Measurements from ENCODE around the gene DDX10. TPM values are rescaled to one million over a fixed set of nuclear protein-coding genes. Genes with fewer than 3 reads are reported as not detected.

Gene DDX10
- total RNA-seq, 4 donors from 2014 or later: 5.5 to 25.0 (median 17.5) TPM

DNA sequence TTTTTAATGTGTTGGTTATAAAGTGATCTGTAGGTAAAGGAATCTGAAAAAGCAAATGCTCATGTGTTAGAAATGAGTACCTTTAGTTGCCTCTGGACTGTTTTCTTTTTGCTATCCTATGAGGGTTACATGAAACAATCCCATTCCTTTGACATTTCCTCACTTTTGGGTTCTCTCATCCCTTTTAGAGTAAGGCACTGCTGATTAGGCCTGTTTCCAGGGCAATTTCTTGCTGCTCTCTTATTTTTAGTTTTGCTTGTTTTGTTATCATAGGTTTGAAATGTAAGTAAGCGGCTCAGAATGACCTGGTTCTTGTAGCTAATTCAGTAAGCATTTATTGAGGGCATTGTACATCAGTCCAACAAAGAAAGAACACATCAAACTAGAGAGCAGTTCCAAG lies 138.9 kb downstream of the DDX10 start:
- Histone ChIP-seq H3K4me1 (peaks cover 0 to 13% (median 0%) of the 10 kb centered on the region in 3 donors), H3K4me3 (no peak overlapping the region), H3K27ac (no peak overlapping the region), H3K9me3 (no peaks in the 10 kb centered on the region), H3K36me3 (no peaks in the 10 kb centered on the region), H3K27me3 (no peaks in the 10 kb centered on the region)
- DNase-seq: no peak
- WGBS, 2 donors: 50 to 60% methylated on average over 1 of the region's 1 CpG
- TF ChIP-seq POLR2A (IDR thresholded peaks at IDR 0.05): no peak
- TF ChIP-seq, protein P1, sequence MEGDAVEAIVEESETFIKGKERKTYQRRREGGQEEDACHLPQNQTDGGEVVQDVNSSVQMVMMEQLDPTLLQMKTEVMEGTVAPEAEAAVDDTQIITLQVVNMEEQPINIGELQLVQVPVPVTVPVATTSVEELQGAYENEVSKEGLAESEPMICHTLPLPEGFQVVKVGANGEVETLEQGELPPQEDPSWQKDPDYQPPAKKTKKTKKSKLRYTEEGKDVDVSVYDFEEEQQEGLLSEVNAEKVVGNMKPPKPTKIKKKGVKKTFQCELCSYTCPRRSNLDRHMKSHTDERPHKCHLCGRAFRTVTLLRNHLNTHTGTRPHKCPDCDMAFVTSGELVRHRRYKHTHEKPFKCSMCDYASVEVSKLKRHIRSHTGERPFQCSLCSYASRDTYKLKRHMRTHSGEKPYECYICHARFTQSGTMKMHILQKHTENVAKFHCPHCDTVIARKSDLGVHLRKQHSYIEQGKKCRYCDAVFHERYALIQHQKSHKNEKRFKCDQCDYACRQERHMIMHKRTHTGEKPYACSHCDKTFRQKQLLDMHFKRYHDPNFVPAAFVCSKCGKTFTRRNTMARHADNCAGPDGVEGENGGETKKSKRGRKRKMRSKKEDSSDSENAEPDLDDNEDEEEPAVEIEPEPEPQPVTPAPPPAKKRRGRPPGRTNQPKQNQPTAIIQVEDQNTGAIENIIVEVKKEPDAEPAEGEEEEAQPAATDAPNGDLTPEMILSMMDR (IDR thresholded peaks at IDR 0.05): no peak
- intact Hi-C loops (cut with DNase I): no loop called here

DNA sequence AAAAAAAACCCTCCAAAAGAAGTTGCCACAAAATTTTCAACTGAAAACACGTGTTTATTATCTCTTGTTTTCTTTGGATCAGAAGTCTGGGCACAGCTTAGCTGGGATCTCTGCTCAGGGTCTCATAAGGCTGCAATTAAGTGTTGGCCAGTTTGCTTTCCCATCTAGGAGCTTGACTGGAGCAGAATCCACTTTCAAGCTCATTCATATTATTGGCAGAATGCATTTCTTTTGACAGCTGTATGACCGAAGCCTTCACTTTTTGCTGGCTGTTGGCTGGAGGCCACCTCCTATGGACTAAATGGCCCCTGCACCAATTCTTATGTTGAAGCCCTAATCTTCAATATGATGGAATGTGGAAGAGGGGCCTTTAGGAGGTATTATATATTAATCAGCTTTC lies 139.6 kb downstream of the DDX10 start:
- intact Hi-C loops (cut with DNase I): no loop called here
- no peak overlapping the region for H3K27ac ChIP-seq

DNA sequence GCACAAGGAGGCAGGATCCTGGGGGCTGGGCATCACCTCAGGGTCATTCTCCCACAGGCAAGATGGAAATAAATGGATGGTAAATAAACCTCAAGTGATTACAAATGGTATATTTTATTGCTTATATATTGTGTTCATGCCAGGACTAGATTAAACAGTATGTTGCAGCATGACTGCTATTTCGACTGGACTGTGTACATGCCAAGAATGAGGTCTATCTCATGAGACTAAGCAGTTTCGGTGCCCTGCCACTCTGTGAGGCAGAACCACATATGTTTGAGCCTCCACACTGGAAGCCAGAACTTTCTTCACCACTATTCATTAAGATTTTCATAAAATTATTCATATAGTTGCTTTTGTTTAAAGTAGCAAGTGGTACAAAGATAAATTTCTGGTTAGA lies 140.2 kb downstream of the DDX10 start:
- no peak overlapping the region for H3K4me3 ChIP-seq
- intact Hi-C loops (cut with DNase I): no loop called here
- H3K4me1 ChIP-seq: peaks cover 0 to 13% (median 0%) of the 10 kb centered on the region in 3 donors
- no peaks in the 10 kb centered on the region for H3K27me3 ChIP-seq
- H3K9me3 ChIP-seq: no peaks in the 10 kb centered on the region
- 59 to 69% methylated on average over 2 of the region's 2 CpGs for WGBS, 2 donors
- no peak overlapping the region for H3K27ac ChIP-seq
- no peak for DNase-seq
- no peak for TF ChIP-seq POLR2A (IDR thresholded peaks at IDR 0.05)
- TF ChIP-seq, protein P1 (IDR thresholded peaks at IDR 0.05): no peak
- H3K36me3 ChIP-seq: no peaks in the 10 kb centered on the region

More for the DNA sequence above, 139.6 kb downstream of the DDX10 start:
- Histone ChIP-seq H3K36me3 (no peaks in the 10 kb centered on the region), H3K27me3 (no peaks in the 10 kb centered on the region), H3K4me3 (no peak overlapping the region), H3K9me3 (no peaks in the 10 kb centered on the region), H3K4me1 (peaks cover 0 to 13% (median 0%) of the 10 kb centered on the region in 3 donors)
- TF ChIP-seq, protein P1 (IDR thresholded peaks at IDR 0.05): no peak
- no peak for TF ChIP-seq POLR2A (IDR thresholded peaks at IDR 0.05)
- no peak for DNase-seq
- WGBS, 2 donors: 71% methylated on average over 2 of the region's 2 CpGs

DNA sequence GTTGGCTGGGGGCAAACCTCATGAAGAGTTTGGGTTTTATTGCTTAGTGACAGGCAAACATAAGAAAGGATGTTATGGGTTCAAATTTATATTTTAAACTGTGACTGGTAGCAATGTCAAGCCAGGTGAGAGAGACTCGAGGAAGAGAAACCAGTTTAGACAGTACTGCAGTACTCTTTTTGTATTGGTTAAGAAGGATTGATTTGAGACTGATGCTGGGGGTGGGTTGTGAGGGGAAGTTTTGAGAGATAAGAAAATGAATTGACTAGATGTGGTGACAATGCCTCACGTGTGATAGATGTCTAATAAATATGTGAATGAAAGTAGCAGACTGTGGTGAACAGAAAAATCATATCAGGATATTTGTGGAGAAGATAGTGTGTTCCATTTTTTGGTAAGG lies 142.4 kb downstream of the DDX10 start:
- intact Hi-C loops (cut with DNase I): no loop called here
- TF ChIP-seq, protein P1 (IDR thresholded peaks at IDR 0.05): no peak
- no peak for TF ChIP-seq POLR2A (IDR thresholded peaks at IDR 0.05)
- DNase-seq: no peak
- Histone ChIP-seq H3K4me3 (no peak overlapping the region), H3K36me3 (no peaks in the 10 kb centered on the region), H3K9me3 (no peaks in the 10 kb centered on the region), H3K27me3 (no peaks in the 10 kb centered on the region), H3K27ac (no peak overlapping the region), H3K4me1 (peaks cover 0 to 13% (median 0%) of the 10 kb centered on the region in 3 donors)
- 77 to 89% methylated on average over 2 of the region's 2 CpGs for WGBS, 2 donors

DNA sequence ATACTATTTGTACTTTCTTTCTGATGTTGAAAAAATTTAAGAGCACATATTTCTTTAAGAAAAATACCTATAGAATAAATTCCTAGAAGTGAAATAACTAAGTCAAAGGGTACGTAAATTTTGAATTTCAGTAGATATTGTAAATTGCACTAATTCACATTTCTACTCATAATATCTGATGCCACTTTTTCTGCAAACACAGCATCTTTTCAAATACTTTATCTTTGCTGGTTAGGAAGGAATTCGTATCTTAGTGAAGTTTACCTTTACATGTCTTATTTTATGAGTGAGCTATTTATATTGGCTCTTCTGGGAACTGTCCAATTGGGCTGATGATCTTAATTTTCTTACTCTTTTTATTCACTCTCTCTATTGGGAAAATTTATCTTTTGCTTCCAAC lies 148.2 kb downstream of the DDX10 start:
- intact Hi-C loops (cut with DNase I): no loop called here
- no peak for DNase-seq
- H3K27ac ChIP-seq: no peak overlapping the region
- no peaks in the 10 kb centered on the region for H3K27me3 ChIP-seq
- no peaks in the 10 kb centered on the region for H3K9me3 ChIP-seq
- H3K4me3 ChIP-seq: no peak overlapping the region
- TF ChIP-seq, protein P1 (IDR thresholded peaks at IDR 0.05): no peak
- TF ChIP-seq POLR2A (IDR thresholded peaks at IDR 0.05): no peak
- no peaks in the 10 kb centered on the region for H3K36me3 ChIP-seq
- 84 to 91% methylated on average over 2 of the region's 2 CpGs for WGBS, 2 donors
- H3K4me1 ChIP-seq: no peaks in the 10 kb centered on the region

Measured in esophagus squamous epithelium (tissue), 5 donors.